Panc1 (cell line): ENCODE measurements around the gene MORN4. TPM values are rescaled to one million over a fixed set of nuclear protein-coding genes. Genes with fewer than 3 reads are reported as not detected.
A peak's percentile ranks its signal among the peaks of the same experiment; 100 is the strongest.
"Not testable (repeated sequence)": the region's sequence is repeated elsewhere in the genome, so short reads cannot be mapped to it uniquely, and the experiment has no call there.

Source experiments
- ATAC-seq: fragments of 200-7000 bp; cut with Tn5 transposase; 2 replicates; pipeline ENCODE4 v1.9.1; 2020; ENCODE audit warnings: mild to moderate bottlenecking, moderate library complexity
- BruUV-seq: library from RNA; stranded (reverse); fragments of 400-500 nt; replicated peaks from 2 replicates; lab custom pipeline; 2021; lab: Mats Ljungman, UMichigan
- CTCF ChIA-PET: fragments of 300-600 bp; sonication (Branson Sonifier 250); formaldehyde crosslinking; loops from one replicate; lab custom pipeline; 2022; ENCODE audit warnings: antibody characterized with exemption; lab: Charles Lee
- POLR2A ChIA-PET: fragments of 300-600 bp; sonication (Branson Sonifier 250); formaldehyde crosslinking; loops from one replicate; lab custom pipeline; 2022; ENCODE audit warnings: antibody characterized with exemption; lab: Charles Lee
- DNase-seq: peaks from one replicate; pipeline ENCODE4 v3.0.0-alpha.2; 2010; ENCODE audit warnings: low read depth, low spot score
- H3K27ac ChIP-seq: 2 replicates; pipeline ENCODE4 v1.5.1; 2011; ENCODE audit warnings: mild to moderate bottlenecking, low read length, inconsistent platforms
- H3K27me3 ChIP-seq: fragments of 200-500 bp; sonication (Bioruptor generic); 2 replicates; pipeline ENCODE4 v1.6.0; 2014; ENCODE audit warnings: low read length, inconsistent platforms; ENCODE audit not compliant: control insufficient read depth, insufficient read depth
- H3K36me3 ChIP-seq: fragments of 200-500 bp; sonication (Bioruptor generic); 2 replicates; pipeline ENCODE4 v1.5.1; 2014; ENCODE audit warnings: inconsistent platforms, mild to moderate bottlenecking, low read length, moderate library complexity; ENCODE audit not compliant: control insufficient read depth, insufficient read depth
- H3K4me1 ChIP-seq: 2 replicates; pipeline ENCODE4 v1.5.1; 2011; ENCODE audit warnings: inconsistent platforms, mild to moderate bottlenecking, low read length, moderate library complexity; ENCODE audit not compliant: control insufficient read depth, insufficient read depth
- H3K4me3 ChIP-seq, 2 experiments: 2 replicates each; pipeline ENCODE4 v1.5.1; 2011 to 2012; ENCODE audit warnings: low read depth in 2 of 2, low read length in 2 of 2, mild to moderate bottlenecking in 2 of 2, inconsistent platforms in 1 of 2, moderate library complexity in 1 of 2
- H3K9me3 ChIP-seq: fragments of 200-500 bp; sonication (Bioruptor generic); 2 replicates; pipeline ENCODE4 v1.5.1; 2014; ENCODE audit warnings: low read depth, mild to moderate bottlenecking, inconsistent platforms, low read length, moderate library complexity; ENCODE audit not compliant: control insufficient read depth, insufficient read depth
- POLR2AphosphoS5 ChIP-seq: IDR thresholded peaks from 2 replicates; pipeline ENCODE4 v1.6.1; 2012; ENCODE audit warnings: mild to moderate bottlenecking, low read depth, low read length, moderate library complexity
- SIN3A ChIP-seq: IDR thresholded peaks from 2 replicates; pipeline ENCODE4 v1.6.1; 2012; ENCODE audit warnings: low read depth, mild to moderate bottlenecking, low read length, moderate library complexity, borderline replicate concordance; ENCODE audit not compliant: insufficient read depth
- TCF7L2 ChIP-seq: IDR thresholded peaks from 2 replicates; pipeline ENCODE4 v1.6.1; 2011; ENCODE audit warnings: mild to moderate bottlenecking, low read depth, low read length, inconsistent platforms
- in situ Hi-C: cut with HindIII; loops from 2 replicates; pipeline ENCODE4 v1.10.0; 2016; ENCODE audit warnings: low sequenced_read_pairs, low pct_unique_long_range_greater_than_20kb
- intact Hi-C: fragments of 100-400 bp; cut with micrococcal nuclease; formaldehyde crosslinking; loops from one replicate; pipeline ENCODE4 v1.10.0; 2022; ENCODE audit not compliant: unreplicated experiment
- total RNA-seq: library from RNA; stranded (reverse); gene quantifications from one replicate; pipeline ENCODE4 v1.2.1, GENCODE V29; 2021; ENCODE audit not compliant: unreplicated experiment
- TF ChIP-seq, protein P1 (sequence below): fragments of 450-650 bp; IDR thresholded peaks from 2 replicates; pipeline ENCODE4 v1.5.1; 2017; ENCODE audit warnings: mild to moderate bottlenecking
- TF ChIP-seq, protein P2 (sequence below), 2 experiments: IDR thresholded peaks; 2 replicates each; pipeline ENCODE4 v1.6.1; 2011 to 2012; ENCODE audit warnings: low read depth in 2 of 2, control low read depth in 1 of 2, low read length in 1 of 2, mild to moderate bottlenecking in 1 of 2, moderate library complexity in 1 of 2; ENCODE audit not compliant: insufficient read depth in 1 of 2

The MORN4 gene
- total RNA-seq, 1 experiment from 2014 or later = 17.9 TPM

DNA sequence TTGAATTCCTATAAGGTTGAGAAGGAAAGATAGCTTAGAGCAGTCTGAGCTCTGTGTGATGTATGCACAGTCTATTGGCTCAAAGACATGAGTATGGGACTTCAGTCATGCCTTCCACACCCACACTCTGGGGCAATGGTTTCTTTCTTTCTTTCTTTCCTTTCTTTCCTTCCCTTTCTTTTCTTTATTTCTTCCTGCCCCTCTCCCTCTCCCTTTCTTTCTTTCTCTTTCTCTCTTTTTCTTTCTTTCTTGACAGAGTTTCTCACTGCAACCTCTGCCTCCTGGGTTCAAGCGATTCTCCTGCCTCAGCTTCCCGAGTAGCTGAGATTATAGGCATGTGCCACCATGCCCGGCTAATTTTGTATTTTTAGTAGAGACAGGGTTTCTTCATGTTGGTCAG, 5.8 kb upstream of the MORN4 start:
- H3K36me3 ChIP-seq, DNase-seq, in situ Hi-C loops, H3K27ac ChIP-seq, BruUV-seq, H3K27me3 ChIP-seq, ATAC-seq, H3K4me3 ChIP-seq, H3K4me1 ChIP-seq, intact Hi-C loops, H3K9me3 ChIP-seq, CTCF ChIA-PET, POLR2A ChIA-PET: not testable (repeated sequence)

DNA sequence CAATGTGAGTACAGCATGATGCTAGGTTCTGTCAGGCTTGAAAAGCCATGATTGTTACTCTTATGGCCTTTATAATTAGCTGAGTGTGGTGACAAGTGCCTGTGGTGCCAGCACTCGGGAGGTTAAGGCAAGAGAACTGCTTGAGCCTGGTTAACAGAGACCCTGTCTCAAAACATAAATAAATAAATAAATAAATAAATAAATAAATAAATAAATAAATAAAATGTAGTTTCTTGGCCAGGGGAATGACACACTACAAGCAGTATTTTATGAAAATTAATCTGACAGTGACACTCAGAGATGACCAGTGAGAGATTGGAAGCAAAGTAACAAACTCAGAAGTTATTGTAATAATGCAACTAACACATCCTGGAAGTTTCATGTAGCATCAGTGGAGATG, 2.3 kb upstream of the MORN4 start:
- CTCF ChIA-PET = no interaction called here

DNA sequence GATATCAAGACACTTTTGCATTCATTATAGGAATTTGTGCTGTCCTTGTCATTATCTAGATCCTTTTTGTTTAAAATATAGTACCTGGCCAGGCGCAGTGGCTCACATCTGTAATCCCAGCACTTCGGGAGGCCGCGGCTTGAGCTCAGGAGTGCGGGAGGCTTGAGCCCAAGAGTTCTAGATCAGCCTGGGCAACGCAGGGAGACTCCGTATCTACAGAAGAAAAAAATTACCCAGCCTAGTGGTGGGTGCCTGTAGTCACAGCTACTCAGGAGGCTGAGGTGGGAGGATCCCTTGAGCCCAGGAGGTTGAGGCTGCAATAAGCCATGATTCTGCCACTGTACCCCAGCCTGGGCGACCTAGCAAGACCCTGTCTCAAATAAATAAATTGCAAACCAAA, 621 bp upstream of the MORN4 start:
- H3K27ac ChIP-seq = peak overlapping the region; percentile 90

More for the DNA sequence above, 2.3 kb upstream of the MORN4 start:
- TF ChIP-seq, protein P1, sequence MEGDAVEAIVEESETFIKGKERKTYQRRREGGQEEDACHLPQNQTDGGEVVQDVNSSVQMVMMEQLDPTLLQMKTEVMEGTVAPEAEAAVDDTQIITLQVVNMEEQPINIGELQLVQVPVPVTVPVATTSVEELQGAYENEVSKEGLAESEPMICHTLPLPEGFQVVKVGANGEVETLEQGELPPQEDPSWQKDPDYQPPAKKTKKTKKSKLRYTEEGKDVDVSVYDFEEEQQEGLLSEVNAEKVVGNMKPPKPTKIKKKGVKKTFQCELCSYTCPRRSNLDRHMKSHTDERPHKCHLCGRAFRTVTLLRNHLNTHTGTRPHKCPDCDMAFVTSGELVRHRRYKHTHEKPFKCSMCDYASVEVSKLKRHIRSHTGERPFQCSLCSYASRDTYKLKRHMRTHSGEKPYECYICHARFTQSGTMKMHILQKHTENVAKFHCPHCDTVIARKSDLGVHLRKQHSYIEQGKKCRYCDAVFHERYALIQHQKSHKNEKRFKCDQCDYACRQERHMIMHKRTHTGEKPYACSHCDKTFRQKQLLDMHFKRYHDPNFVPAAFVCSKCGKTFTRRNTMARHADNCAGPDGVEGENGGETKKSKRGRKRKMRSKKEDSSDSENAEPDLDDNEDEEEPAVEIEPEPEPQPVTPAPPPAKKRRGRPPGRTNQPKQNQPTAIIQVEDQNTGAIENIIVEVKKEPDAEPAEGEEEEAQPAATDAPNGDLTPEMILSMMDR = no peak
- TF ChIP-seq SIN3A = no peak
- no peak for TF ChIP-seq TCF7L2
- TF ChIP-seq, protein P2, sequence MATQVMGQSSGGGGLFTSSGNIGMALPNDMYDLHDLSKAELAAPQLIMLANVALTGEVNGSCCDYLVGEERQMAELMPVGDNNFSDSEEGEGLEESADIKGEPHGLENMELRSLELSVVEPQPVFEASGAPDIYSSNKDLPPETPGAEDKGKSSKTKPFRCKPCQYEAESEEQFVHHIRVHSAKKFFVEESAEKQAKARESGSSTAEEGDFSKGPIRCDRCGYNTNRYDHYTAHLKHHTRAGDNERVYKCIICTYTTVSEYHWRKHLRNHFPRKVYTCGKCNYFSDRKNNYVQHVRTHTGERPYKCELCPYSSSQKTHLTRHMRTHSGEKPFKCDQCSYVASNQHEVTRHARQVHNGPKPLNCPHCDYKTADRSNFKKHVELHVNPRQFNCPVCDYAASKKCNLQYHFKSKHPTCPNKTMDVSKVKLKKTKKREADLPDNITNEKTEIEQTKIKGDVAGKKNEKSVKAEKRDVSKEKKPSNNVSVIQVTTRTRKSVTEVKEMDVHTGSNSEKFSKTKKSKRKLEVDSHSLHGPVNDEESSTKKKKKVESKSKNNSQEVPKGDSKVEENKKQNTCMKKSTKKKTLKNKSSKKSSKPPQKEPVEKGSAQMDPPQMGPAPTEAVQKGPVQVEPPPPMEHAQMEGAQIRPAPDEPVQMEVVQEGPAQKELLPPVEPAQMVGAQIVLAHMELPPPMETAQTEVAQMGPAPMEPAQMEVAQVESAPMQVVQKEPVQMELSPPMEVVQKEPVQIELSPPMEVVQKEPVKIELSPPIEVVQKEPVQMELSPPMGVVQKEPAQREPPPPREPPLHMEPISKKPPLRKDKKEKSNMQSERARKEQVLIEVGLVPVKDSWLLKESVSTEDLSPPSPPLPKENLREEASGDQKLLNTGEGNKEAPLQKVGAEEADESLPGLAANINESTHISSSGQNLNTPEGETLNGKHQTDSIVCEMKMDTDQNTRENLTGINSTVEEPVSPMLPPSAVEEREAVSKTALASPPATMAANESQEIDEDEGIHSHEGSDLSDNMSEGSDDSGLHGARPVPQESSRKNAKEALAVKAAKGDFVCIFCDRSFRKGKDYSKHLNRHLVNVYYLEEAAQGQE (IDR thresholded peaks at IDR 0.05; ENCODE audit: insufficient read depth in 1 of 2, low read depth in 2 of 2, low read length in 1 of 2) = no peak
- TF ChIP-seq POLR2AphosphoS5 = no peak
- no peak overlapping the region for H3K4me3 ChIP-seq
- in situ Hi-C loops = no loop called here
- no peak for DNase-seq
- POLR2A ChIA-PET = no interaction called here
- no peak overlapping the region for H3K27ac ChIP-seq
- ATAC-seq = no peak
- H3K36me3 ChIP-seq = no peaks in the 10 kb centered on the region
- BruUV-seq = no TSS peak
- intact Hi-C loops = no loop called here
- H3K27me3 ChIP-seq = no peaks in the 10 kb centered on the region
- H3K4me1 ChIP-seq = peaks cover 13% of the 10 kb centered on the region
- H3K9me3 ChIP-seq = no peaks in the 10 kb centered on the region

More for the DNA sequence above, 621 bp upstream of the MORN4 start:
- ATAC-seq (peak; percentile 70), DNase-seq (no peak)
- TF ChIP-seq, protein P1 = no peak; the same call in 1 of the 2 replicates
- TF ChIP-seq TCF7L2 (no peak), SIN3A (no peak)
- TF ChIP-seq, protein P2 (IDR thresholded peaks at IDR 0.05; ENCODE audit: insufficient read depth in 1 of 2, low read depth in 2 of 2, low read length in 1 of 2) = no peak
- Histone ChIP-seq H3K27me3 (no peaks in the 10 kb centered on the region), H3K9me3 (no peaks in the 10 kb centered on the region), H3K4me3 (peak overlapping the region; percentile 74 to 98), H3K36me3 (no peaks in the 10 kb centered on the region), H3K4me1 (peaks cover 7% of the 10 kb centered on the region; the same call in 1 of the 2 replicates)
- ChIA-PET CTCF (interaction anchor here (1.1 kb wide), 1 partner anchor 62 kb away, joined by 4 read pairs; the partner anchor contains the start of gene ANKRD2), POLR2A (no interaction called here)
- in situ Hi-C loops (no loop called here), intact Hi-C loops (no loop called here)
- no TSS peak for BruUV-seq
